OCI-LY7 (cell line): ENCODE results near the gene NISCH.

Experiments used
- EZH2phosphoT487 ChIP-seq: fragments of 200-600 bp; sonication (generic); IDR thresholded peaks from 2 replicates; pipeline ENCODE4 v1.6.1; 2018; ENCODE audit warnings: low read depth, borderline replicate concordance, mild to moderate bottlenecking, mixed run types, antibody characterized with exemption, low read length, moderate library complexity, mixed read lengths
- TF ChIP-seq, protein P1 (sequence below): fragments of 200-600 bp; sonication (generic); conservative IDR thresholded peaks from 2 replicates; pipeline ENCODE4 v1.5.1; 2014; ENCODE audit warnings: mild to moderate bottlenecking, antibody characterized with exemption, low read length, moderate library complexity, mixed read lengths

- TF ChIP-seq, protein P1, sequence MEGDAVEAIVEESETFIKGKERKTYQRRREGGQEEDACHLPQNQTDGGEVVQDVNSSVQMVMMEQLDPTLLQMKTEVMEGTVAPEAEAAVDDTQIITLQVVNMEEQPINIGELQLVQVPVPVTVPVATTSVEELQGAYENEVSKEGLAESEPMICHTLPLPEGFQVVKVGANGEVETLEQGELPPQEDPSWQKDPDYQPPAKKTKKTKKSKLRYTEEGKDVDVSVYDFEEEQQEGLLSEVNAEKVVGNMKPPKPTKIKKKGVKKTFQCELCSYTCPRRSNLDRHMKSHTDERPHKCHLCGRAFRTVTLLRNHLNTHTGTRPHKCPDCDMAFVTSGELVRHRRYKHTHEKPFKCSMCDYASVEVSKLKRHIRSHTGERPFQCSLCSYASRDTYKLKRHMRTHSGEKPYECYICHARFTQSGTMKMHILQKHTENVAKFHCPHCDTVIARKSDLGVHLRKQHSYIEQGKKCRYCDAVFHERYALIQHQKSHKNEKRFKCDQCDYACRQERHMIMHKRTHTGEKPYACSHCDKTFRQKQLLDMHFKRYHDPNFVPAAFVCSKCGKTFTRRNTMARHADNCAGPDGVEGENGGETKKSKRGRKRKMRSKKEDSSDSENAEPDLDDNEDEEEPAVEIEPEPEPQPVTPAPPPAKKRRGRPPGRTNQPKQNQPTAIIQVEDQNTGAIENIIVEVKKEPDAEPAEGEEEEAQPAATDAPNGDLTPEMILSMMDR = no peak
- no peak for TF ChIP-seq EZH2phosphoT487
Observed at GRCh38 chr3:52483577-52484381, 28.4 kb downstream of the NISCH start.
